Measurements from ENCODE around the gene ST6GALNAC1.
"Not testable (repeated sequence)": the region's sequence is repeated elsewhere in the genome, so short reads cannot be mapped to it uniquely, and the experiment has no call there.

Gene ST6GALNAC1

GRCh38 chr17:76611080-76611749 lies 32.3 kb downstream of the ST6GALNAC1 start:
- not testable (repeated sequence) for DNase-seq

DNA sequence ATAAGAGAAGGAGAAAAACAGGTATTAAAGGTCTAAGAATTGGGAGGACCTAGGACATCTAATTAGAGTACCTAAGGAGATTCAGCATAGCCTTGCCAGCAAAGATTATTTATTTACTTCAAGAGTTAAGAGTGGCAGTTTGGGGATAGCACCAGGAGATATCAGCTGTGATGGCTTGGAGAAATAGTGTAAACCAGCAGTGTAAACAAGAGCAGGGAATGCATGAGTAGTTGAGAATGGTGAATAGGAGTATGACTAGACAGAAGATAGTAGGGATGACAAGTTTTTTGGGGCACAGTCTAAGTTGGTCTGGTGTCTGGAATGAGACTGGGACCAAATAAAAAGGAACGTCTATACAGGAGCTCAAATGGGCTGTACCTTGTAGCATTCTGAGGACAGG lies 36.9 kb downstream of the ST6GALNAC1 start:
- DNase-seq, result not testable (repeated sequence)

- DNase-seq, result no peak
These were observed 42.5 kb downstream of the ST6GALNAC1 start for GRCh38 chr17:76601065-76601464.

GRCh38 chr17:76599694-76600460 lies 43.7 kb downstream of the ST6GALNAC1 start:
- no peak for DNase-seq

GRCh38 chr17:76598004-76598439 lies 45.5 kb downstream of the ST6GALNAC1 start:
- peak in 1 of 2 donors; percentile 34 for DNase-seq

DNA sequence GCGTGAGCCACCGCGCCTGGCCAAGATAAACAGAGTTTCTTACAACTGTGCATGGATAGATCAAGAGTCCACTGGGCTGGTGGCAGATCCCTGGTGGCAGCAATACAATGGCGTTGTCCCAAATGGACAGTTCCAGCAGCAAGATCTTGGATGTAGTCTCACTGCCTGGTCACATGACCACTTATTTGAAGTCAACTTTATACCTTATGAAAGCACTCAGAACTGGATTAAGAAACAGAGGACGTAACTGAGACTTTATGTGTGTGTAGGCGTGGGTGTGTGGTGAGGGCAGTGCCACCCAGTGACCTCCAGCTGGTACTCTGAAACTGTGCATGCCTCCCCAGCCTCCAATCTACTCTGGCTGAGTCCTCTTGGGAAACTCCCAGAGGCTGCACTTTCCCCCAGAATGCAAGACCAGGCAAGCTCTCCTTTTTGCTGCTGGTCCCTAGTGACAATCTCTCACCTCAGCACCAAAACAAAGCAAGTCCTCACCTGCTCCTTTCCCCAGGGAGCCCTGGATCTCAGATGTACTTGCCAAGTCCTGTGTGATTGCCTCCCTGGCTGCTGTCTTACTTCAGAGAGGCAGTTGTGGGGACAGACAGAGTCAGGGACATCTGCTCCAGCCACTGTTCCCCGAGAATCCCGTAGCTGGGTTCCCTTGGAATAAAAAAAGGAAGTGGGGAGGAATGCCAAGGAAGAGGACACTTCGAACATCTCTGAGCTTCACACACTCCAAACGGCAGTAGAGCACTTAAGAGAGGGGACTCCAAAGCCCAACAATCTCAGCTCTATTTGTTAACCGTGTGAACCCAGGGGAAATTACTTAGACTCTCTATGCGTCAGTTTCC lies 46.2 kb downstream of the ST6GALNAC1 start:
- peak in 1 of 2 donors; percentile 27 for DNase-seq

DNA sequence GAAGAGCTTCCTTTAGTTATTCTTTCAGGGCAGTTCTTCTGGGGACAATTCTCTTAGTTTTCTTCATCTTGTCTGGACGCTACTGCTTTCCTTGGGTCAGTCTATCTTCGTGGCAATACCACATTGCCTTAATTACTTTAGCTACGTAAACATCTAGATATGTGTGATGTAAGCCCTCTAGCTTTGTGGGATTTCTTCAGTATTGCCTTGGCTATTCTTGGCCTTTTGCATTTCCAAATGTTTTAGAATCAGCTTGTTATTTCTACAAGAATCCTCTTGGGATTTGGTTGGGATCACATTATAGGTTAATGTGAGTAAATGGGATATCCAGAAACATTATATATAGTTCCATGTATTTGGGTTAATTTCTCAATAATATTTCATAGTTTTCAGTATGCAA lies 48.9 kb downstream of the ST6GALNAC1 start:
- no peak for DNase-seq

DNA sequence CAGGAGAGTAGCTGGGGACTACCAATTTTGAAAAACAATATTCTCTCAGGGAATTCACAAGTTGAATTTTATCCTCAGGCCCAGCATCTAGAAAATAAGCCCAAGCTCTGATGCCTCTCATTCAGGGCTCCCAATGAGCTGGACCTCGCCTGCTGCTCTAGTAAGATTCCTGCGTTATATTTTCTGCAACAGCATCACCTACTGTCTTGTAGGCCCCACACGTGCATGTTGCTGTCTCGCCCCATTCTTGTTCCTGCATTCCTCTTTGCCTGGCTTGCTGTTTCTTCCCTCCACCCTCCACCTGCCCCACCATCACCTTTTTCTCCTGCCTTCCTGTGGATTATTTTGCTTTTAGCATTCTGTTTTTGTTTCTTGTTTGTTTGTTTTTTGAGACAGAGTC lies 49.6 kb downstream of the ST6GALNAC1 start:
- no peak for DNase-seq

GRCh38 chr17:76593384-76593826 lies 50.2 kb downstream of the ST6GALNAC1 start:
- no peak for DNase-seq

- DNase-seq, result no peak
These were observed 55.4 kb downstream of the ST6GALNAC1 start for GRCh38 chr17:76588182-76588581.

DNA sequence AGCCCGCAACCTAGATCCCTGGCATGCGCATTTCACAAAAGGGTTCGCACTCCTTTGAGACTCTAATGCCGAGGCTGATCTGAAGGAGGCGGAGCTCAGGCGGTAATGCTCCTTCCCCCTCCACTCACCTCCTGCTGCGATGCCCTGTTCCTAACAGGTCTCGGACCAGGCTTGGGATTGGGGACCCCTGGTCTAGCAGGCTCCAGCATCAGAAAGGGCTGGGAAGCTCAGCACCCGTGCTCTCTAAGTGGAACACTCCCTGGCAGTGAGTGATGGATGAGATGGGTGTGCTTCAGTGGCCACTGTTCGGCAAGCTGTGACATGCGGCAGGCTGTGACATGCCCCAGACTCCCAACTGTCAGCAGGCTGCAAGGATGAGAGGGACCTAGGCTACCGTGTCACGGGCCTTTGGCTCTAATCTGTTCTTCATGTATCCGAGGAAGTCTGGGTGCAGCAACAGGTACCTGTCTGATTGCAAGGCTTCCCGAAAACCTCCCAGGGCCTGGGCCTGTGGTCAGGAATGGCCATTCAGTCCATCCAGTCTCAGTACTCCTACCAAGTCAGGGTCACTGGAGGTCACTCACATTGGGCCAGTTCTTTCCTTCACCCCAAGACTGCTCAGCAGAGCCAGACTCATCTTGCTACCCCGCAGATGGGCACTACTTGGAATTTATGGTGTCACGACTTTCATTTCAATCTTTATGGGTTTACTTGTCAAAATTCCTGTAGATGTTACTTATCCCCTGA lies 56.6 kb downstream of the ST6GALNAC1 start:
- DNase-seq, result no peak

GRCh38 chr17:76585649-76586593 lies 57.6 kb downstream of the ST6GALNAC1 start, which contains the start of gene ST6GALNAC2:
Gene ST6GALNAC2, minus strand, starts transcription at chr17:76585860. Its CDS starts 52 bp downstream, at chr17:76585808.
- peak; percentile 48 to 56 for DNase-seq

- DNase-seq, result no peak
These were observed 58.4 kb downstream of the ST6GALNAC1 start for GRCh38 chr17:76585033-76585648.

DNA sequence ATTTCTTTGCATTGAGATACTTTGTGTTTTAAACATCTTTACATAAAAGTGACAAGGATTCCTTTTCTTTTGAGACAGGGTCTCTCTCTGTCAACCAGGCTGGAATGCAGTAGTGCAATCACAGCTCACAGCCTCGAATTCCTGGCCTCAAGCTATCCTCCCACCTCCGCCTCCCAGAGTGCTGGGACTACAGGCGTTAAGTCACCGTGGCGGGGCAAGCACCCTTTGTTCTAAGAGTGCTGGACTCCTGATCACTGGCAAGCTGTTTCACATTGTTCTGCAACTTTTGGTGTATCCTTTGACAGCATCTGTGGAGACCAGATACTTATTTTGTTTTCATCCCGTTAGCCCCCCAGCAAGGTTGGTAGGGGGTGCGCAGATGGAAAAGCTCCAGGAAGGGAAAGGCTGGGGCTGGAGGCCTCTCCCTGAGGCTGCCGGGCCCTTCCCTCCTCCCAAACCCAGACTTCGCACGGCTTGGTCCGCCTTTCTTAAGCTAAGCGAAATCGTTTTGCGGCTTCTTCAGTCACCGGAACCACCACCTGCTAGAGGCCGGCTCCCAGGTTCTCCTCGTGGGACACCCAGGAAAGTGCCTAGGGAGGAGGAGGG lies 59.0 kb downstream of the ST6GALNAC1 start:
- DNase-seq, result no peak

DNA sequence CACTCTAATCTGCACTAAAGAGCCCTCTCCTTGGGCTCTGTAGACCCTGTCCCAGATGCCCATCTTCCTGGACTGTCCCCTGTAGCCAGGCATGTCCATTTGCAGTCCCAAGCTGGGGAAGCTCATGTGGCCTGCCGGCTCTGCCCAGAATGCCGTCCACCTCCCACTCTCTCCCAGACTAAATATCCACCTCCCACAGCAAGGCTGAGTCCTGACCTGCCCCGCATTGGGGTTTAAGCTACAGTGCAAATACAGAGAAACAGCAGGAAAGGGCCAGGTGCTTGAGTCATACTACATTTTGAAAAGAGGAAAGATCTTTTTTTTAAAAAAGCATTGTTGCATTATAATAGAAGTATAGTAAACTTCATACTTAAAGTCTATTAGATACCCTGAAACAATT lies 60.9 kb downstream of the ST6GALNAC1 start:
- DNase-seq, result no peak

GRCh38 chr17:76581515-76581914 lies 62.0 kb downstream of the ST6GALNAC1 start:
- DNase-seq, result no peak

DNA sequence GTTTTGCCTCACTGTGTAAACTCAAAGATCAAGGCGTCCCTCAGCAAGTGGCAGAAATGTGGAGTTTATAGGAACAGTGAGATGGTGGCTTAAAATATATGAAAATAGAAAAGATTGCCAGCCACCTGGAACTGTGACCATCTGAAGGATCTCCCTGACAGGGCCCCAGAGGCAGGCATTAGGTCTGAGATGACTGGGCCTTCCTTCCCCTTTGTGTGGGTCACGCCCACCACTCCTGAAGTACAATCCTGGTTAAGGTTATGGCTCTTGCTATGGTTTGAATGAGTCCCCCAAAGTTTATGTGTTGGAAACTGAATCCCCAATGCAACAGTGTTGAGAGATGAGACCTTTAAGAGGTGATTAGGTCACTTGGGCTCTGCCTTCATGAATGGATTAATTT lies 64.3 kb downstream of the ST6GALNAC1 start:
- no peak for DNase-seq

- DNase-seq, result no peak
These were observed 65.2 kb downstream of the ST6GALNAC1 start for GRCh38 chr17:76578376-76578775.

GRCh38 chr17:76577876-76578275 lies 65.7 kb downstream of the ST6GALNAC1 start:
- DNase-seq, result no peak

DNA sequence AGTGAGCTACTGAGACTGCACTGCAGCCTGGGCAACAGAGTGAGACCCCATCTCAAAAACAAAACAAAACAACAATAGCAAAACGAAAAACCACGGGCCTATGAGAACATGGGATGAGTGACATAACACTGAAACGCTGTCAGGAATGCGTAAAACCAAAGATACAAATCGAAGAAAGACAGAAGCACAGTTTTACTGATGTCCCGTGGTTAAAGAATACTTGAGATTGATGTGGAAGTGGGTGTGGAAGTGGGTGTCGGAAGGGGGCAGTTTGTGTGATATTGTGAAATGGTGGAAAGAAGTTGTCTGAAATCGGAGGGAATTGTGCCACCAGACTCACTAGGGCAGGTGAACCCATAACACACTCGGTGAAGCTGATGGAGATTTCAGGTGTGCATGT lies 67.4 kb downstream of the ST6GALNAC1 start:
- no peak for DNase-seq

All from CD4-positive, alpha-beta T cell treated with Interferon alpha-2 for 1 hour (primary cell).